HepG2 (cell line): Measurements from ENCODE around the gene EFNA4. TPM values are rescaled to one million over a fixed set of nuclear protein-coding genes. Genes with fewer than 3 reads are reported as not detected.

Experiments
- CC2D1A ChIP-seq: sonication (generic); formaldehyde crosslinking; IDR thresholded peaks from 2 replicates; pipeline ENCODE4 v1.8.1; 2023; ENCODE audit warnings: mild to moderate bottlenecking, missing genetic modification reagents
- GZF1 ChIP-seq: sonication (generic); formaldehyde crosslinking; IDR thresholded peaks from 2 replicates; pipeline ENCODE4 v1.5.1; 2020; ENCODE audit warnings: mild to moderate bottlenecking, missing genetic modification reagents
- MAF1 ChIP-seq: sonication (generic); formaldehyde crosslinking; IDR thresholded peaks from 2 replicates; pipeline ENCODE4 v1.5.0; 2020; ENCODE audit warnings: missing genetic modification reagents, borderline replicate concordance
- SIN3A ChIP-seq: IDR thresholded peaks from 2 replicates; pipeline ENCODE4 v1.6.1; 2011; ENCODE audit warnings: low read depth, mild to moderate bottlenecking, control low read depth, low read length, borderline replicate concordance
- TARDBP ChIP-seq: sonication (generic); formaldehyde crosslinking; IDR thresholded peaks from 2 replicates; pipeline ENCODE4 v1.8.0; 2022; ENCODE audit warnings: mild to moderate bottlenecking, missing genetic modification reagents
- TOE1 ChIP-seq: sonication (generic); formaldehyde crosslinking; IDR thresholded peaks from 2 replicates; pipeline ENCODE4 v1.4.0; 2020; ENCODE audit warnings: mild to moderate bottlenecking, missing genetic modification reagents
- ZNF138 ChIP-seq: sonication (generic); formaldehyde crosslinking; IDR thresholded peaks from 2 replicates; pipeline ENCODE4 v1.5.0; 2020; ENCODE audit warnings: mild to moderate bottlenecking, low read depth, missing genetic modification reagents
- ZNF180 ChIP-seq: sonication (generic); formaldehyde crosslinking; IDR thresholded peaks from 2 replicates; pipeline ENCODE4 v1.4.0; 2020; ENCODE audit warnings: low read depth, missing genetic modification reagents, borderline replicate concordance
- ZNF446 ChIP-seq: sonication (generic); formaldehyde crosslinking; IDR thresholded peaks from 2 replicates; pipeline ENCODE4 v1.5.0; 2020; ENCODE audit warnings: mild to moderate bottlenecking, missing genetic modification reagents
- ZNF563 ChIP-seq: sonication (generic); formaldehyde crosslinking; IDR thresholded peaks from 2 replicates; pipeline ENCODE4 v1.8.0; 2022; ENCODE audit warnings: mild to moderate bottlenecking, moderate library complexity, missing genetic modification reagents
- ZNF816 ChIP-seq: sonication (generic); formaldehyde crosslinking; IDR thresholded peaks from 2 replicates; pipeline ENCODE4 v1.8.0; 2022; ENCODE audit warnings: missing genetic modification reagents, mild to moderate bottlenecking, borderline replicate concordance
- polyA plus RNA-seq, 8 experiments: library from polyadenylated mRNA; depleted of rRNA in 3 of 8; stranded (reverse) in 7 of 8; unstranded in 1 of 8; fragments of >200 nt; fragmentation: Illumina TruSeq in 4 of 8; extraction: Trizol in 4 of 8; gene quantifications; 2 replicates each; pipeline versions ENCODE4 v1.2.1 to v1.2.3, GENCODE V29; 2011 to 2016; ENCODE audit warnings: low read depth in 4 of 8, missing spikeins in 1 of 8, mixed read lengths in 1 of 8; ENCODE audit not compliant: insufficient read depth in 1 of 8
- total RNA-seq, 5 experiments: library from RNA; depleted of rRNA; stranded (reverse); fragments of >200 nt; fragmentation: Illumina TruSeq; extraction: Trizol; gene quantifications; 2 replicates each; pipeline ENCODE4 v1.2.3, GENCODE V29; 2016; ENCODE audit warnings: low read depth in 1 of 5
- TF ChIP-seq, protein P1 (sequence below): sonication (generic); formaldehyde crosslinking; IDR thresholded peaks from 2 replicates; pipeline ENCODE4 v1.4.0; 2020; ENCODE audit warnings: mild to moderate bottlenecking, missing genetic modification reagents
- TF ChIP-seq, protein P2 (sequence below): sonication (generic); formaldehyde crosslinking; IDR thresholded peaks from 2 replicates; pipeline ENCODE4 v1.5.0; 2020; ENCODE audit warnings: mild to moderate bottlenecking, missing genetic modification reagents, borderline replicate concordance
- TF ChIP-seq, protein P3 (sequence below): sonication (generic); formaldehyde crosslinking; IDR thresholded peaks from 2 replicates; pipeline ENCODE4 v1.4.0; 2020; ENCODE audit warnings: missing genetic modification reagents
- TF ChIP-seq, protein P4 (sequence below): sonication (generic); formaldehyde crosslinking; IDR thresholded peaks from 2 replicates; pipeline ENCODE4 v1.5.1; 2020; ENCODE audit warnings: missing genetic modification reagents, mild to moderate bottlenecking, borderline replicate concordance

EFNA4 gene
- total and polyA plus RNA-seq, 2 of the 13 experiments (the other 11 are each of a cell fraction or from before 2014, with no cell fraction given) = 12.0 to 17.2 TPM

DNA sequence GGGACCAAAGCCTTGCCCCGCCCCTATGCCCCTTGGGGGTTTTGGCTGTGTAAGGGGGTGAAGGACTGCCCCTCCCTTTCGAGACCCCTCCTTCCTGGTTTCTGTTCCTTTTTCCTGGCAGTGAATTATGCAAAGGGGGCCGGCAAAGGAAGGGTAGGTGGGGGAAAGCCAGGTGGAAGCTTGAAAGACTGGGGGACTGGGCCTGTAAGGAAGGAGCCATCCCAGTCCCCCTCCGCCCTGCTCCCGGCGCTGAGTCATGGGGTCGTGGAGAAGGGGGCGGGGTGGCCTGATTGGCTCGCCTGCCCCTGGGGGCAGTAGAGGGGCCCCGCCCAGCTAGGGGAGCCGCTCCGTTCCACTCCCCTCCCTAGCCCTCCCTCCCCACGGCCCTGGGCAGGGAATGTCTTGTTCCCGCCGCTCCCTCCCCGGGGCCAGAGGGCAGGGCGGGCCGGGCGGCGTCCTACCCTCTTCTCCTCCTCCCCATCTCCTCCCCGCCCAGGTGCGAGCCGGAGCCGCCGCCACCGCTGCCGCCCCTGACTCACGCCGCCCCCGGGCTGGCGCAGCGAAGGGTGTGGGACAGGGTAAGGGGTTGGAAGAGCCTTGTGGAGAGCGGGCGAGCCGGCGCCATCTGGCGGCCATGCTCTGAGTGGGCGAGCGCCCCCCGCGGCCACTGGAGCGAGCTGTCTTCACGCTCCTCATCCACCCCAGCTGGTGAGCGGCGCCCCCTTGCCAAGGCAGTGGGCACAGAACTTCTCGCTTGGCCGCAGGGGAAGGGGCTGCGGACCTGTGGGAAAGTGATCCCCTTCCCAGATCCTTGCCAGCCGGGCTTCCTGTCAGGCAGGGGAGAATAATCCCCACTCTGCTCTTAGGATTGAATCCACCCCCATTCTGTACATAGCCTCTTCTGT, 46.2 kb upstream of the EFNA4 start (continued):
- TF ChIP-seq, protein P1, sequence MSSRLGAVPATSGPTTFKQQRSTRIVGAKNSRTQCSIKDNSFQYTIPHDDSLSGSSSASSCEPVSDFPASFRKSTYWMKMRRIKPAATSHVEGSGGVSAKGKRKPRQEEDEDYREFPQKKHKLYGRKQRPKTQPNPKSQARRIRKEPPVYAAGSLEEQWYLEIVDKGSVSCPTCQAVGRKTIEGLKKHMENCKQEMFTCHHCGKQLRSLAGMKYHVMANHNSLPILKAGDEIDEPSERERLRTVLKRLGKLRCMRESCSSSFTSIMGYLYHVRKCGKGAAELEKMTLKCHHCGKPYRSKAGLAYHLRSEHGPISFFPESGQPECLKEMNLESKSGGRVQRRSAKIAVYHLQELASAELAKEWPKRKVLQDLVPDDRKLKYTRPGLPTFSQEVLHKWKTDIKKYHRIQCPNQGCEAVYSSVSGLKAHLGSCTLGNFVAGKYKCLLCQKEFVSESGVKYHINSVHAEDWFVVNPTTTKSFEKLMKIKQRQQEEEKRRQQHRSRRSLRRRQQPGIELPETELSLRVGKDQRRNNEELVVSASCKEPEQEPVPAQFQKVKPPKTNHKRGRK (CRISPR knock-in tag) = no peak; the same call in 1 of the 2 replicates
- TF ChIP-seq SIN3A (no peak), TOE1 (CRISPR knock-in tag) (0 out of 2 replicates have a peak, but pooled peaks have one; percentile 38), TARDBP (CRISPR knock-in tag) (peak; percentile 85; the same call in 1 of the 2 replicates), CC2D1A (CRISPR knock-in tag) (no peak), ZNF563 (CRISPR knock-in tag) (peak; percentile 73; the same call in 1 of the 2 replicates), ZNF180 (CRISPR knock-in tag) (no peak), MAF1 (CRISPR knock-in tag) (peak; percentile 55; the same call in 1 of the 2 replicates), ZNF446 (CRISPR knock-in tag) (peak; percentile 33; the same call in 1 of the 2 replicates), GZF1 (CRISPR knock-in tag) (peak; percentile 83; the same call in 1 of the 2 replicates), ZNF816 (no peak), ZNF138 (CRISPR knock-in tag) (no peak)
- TF ChIP-seq, protein P2, sequence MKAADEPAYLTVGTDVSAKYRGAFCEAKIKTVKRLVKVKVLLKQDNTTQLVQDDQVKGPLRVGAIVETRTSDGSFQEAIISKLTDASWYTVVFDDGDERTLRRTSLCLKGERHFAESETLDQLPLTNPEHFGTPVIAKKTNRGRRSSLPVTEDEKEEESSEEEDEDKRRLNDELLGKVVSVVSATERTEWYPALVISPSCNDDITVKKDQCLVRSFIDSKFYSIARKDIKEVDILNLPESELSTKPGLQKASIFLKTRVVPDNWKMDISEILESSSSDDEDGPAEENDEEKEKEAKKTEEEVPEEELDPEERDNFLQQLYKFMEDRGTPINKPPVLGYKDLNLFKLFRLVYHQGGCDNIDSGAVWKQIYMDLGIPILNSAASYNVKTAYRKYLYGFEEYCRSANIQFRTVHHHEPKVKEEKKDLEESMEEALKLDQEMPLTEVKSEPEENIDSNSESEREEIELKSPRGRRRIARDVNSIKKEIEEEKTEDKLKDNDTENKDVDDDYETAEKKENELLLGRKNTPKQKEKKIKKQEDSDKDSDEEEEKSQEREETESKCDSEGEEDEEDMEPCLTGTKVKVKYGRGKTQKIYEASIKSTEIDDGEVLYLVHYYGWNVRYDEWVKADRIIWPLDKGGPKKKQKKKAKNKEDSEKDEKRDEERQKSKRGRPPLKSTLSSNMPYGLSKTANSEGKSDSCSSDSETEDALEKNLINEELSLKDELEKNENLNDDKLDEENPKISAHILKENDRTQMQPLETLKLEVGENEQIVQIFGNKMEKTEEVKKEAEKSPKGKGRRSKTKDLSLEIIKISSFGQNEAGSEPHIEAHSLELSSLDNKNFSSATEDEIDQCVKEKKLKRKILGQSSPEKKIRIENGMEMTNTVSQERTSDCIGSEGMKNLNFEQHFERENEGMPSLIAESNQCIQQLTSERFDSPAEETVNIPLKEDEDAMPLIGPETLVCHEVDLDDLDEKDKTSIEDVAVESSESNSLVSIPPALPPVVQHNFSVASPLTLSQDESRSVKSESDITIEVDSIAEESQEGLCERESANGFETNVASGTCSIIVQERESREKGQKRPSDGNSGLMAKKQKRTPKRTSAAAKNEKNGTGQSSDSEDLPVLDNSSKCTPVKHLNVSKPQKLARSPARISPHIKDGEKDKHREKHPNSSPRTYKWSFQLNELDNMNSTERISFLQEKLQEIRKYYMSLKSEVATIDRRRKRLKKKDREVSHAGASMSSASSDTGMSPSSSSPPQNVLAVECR (CRISPR knock-in tag) = peak; percentile 90
- TF ChIP-seq, protein P3, sequence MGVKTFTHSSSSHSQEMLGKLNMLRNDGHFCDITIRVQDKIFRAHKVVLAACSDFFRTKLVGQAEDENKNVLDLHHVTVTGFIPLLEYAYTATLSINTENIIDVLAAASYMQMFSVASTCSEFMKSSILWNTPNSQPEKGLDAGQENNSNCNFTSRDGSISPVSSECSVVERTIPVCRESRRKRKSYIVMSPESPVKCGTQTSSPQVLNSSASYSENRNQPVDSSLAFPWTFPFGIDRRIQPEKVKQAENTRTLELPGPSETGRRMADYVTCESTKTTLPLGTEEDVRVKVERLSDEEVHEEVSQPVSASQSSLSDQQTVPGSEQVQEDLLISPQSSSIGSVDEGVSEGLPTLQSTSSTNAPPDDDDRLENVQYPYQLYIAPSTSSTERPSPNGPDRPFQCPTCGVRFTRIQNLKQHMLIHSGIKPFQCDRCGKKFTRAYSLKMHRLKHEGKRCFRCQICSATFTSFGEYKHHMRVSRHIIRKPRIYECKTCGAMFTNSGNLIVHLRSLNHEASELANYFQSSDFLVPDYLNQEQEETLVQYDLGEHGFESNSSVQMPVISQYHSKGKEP = no peak
- TF ChIP-seq, protein P4, sequence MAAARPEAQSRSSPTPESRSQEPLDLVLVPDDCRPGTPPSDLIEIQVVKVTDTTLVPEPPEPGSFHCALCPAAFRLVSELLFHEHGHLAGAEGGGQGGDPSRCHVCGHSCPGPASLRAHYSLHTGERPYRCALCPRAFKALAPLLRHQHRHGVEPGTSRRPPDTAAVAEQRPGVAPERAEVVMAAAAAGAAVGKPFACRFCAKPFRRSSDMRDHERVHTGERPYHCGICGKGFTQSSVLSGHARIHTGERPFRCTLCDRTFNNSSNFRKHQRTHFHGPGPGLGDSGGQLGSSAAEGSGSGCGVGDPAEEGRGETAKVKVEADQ (CRISPR knock-in tag) = peak; percentile 79; the same call in 1 of the 2 replicates
